Skeletal muscle tissue (tissue), 4 donors: ENCODE data around the gene STX8. TPM values are rescaled to one million over a fixed set of nuclear protein-coding genes. Genes with fewer than 3 reads are reported as not detected.

Experiments used
- H3K27ac ChIP-seq: one replicate; pipeline ENCODE4 v1.7.0; 2013; ENCODE audit warnings: mild to moderate bottlenecking, low read depth, low read length, inconsistent platforms
- H3K27me3 ChIP-seq, 3 donors: one replicate each; pipeline ENCODE4 v1.7.0; 2013; ENCODE audit warnings: low read length in 3 of 3; ENCODE audit not compliant: control insufficient read depth in 3 of 3, insufficient read depth in 3 of 3
- H3K36me3 ChIP-seq, 3 donors: one replicate each; pipeline ENCODE4 v1.7.0; 2013; ENCODE audit warnings: low read length in 3 of 3; ENCODE audit not compliant: control insufficient read depth in 3 of 3, insufficient read depth in 3 of 3
- H3K4me1 ChIP-seq, 3 donors: one replicate each; pipeline ENCODE4 v1.7.0; 2013; ENCODE audit warnings: low read length in 3 of 3, mild to moderate bottlenecking in 3 of 3; ENCODE audit not compliant: control insufficient read depth in 3 of 3, insufficient read depth in 3 of 3
- H3K4me3 ChIP-seq, 3 donors: one replicate each; pipeline ENCODE4 v1.7.0; 2013; ENCODE audit warnings: low read length in 3 of 3
- H3K9ac ChIP-seq, 3 donors: one replicate each; pipeline ENCODE4 v1.7.0; 2013; ENCODE audit warnings: low read length in 3 of 3, mild to moderate bottlenecking in 3 of 3, moderate library complexity in 2 of 3, low read depth in 1 of 3
- H3K9me3 ChIP-seq, 3 donors: one replicate each; pipeline ENCODE4 v1.7.0; 2013; ENCODE audit warnings: low read length in 3 of 3; ENCODE audit not compliant: control insufficient read depth in 3 of 3
- total RNA-seq: library from RNA; depleted of rRNA; stranded (reverse); fragments of >200 nt; gene quantifications from one replicate; pipeline ENCODE4 v1.2.3, GENCODE V29; 2014
- donor health status: Osteomylitis.

The STX8 gene
- total RNA-seq, 1 donor from 2014 or later, result 68.4 TPM

DNA sequence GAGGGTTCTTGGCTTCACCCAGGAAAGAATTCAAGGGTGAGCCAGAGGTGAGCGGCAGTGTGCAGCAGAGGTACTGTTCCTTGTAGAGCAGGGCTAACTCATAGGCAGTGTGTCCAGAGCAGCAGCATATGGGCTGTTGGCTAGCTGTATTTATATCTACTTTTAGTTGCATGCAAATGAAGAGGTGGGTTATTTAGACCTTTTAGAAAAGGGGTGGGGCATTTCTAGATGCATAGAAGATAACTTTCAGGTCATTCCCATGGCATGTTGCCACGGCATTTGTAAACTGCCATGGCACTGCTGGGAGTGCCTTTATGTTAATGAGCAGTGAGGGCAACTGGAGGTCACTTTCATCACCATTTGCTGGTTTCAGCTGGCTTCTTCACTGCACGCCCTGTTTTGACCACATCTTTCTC is 141.0 kb downstream of the STX8 start:
- Histone ChIP-seq H3K36me3 (no peaks in the 10 kb centered on the region), H3K4me1 (peaks cover 13 to 17% (median 14%) of the 10 kb centered on the region in 3 donors), H3K9ac (no peak overlapping the region), H3K27me3 (no peaks in the 10 kb centered on the region), H3K4me3 (no peak overlapping the region), H3K27ac (no peak overlapping the region), H3K9me3 (no peaks in the 10 kb centered on the region)

- H3K4me3 ChIP-seq, result no peak overlapping the region
- H3K27ac ChIP-seq, result peak overlapping the region; percentile 34
- H3K9ac ChIP-seq, result no peak overlapping the region
Measured at GRCh38 chr17:9432934-9433421, 142.6 kb downstream of the STX8 start.

DNA sequence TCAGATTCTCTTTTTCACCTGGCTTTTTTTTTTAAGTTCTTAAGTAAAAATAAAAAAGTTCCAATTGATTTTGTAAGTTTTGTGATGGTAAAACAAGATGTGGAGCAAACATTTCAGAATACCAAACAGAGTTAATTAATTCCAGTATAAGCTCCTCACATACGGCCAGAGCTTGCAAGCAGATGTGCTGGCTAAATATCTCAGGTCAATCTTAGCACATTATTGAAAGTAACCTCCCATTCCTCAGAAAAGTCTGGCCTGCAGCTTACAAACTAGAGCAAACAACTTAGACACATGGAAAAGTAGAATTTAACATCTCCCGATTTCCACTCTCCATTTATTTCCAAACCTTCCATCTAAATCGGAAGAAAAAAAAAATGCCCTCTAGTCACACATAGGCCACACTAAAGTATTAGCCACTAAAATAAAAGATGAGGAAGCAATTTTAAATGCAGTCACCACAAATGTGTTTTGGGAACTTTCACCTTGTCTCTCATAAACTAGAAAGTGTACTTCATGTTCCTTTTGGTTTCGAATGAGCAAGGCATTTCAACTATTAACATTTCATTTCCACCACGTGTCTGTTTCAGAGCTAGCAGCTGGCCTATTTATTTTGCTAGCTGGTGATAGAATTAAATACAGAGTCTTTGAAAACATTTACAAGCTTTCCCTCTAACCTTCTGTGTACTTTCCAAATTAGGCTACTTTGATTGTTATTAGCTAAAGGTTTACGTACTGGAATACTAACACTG is 143.3 kb downstream of the STX8 start:
- Histone ChIP-seq H3K9me3 (no peaks in the 10 kb centered on the region), H3K4me1 (peaks cover 20 to 21% (median 21%) of the 10 kb centered on the region in 3 donors), H3K36me3 (no peaks in the 10 kb centered on the region), H3K27ac (peak overlapping the region; percentile 34), H3K9ac (no peak overlapping the region), H3K4me3 (no peak overlapping the region), H3K27me3 (no peaks in the 10 kb centered on the region)

More at GRCh38 chr17:9432934-9433421, 142.6 kb downstream of the STX8 start:
- no peaks in the 10 kb centered on the region for H3K27me3 ChIP-seq
- no peaks in the 10 kb centered on the region for H3K9me3 ChIP-seq
- no peaks in the 10 kb centered on the region for H3K36me3 ChIP-seq
- peaks cover 14 to 17% (median 15%) of the 10 kb centered on the region in 3 donors for H3K4me1 ChIP-seq

DNA sequence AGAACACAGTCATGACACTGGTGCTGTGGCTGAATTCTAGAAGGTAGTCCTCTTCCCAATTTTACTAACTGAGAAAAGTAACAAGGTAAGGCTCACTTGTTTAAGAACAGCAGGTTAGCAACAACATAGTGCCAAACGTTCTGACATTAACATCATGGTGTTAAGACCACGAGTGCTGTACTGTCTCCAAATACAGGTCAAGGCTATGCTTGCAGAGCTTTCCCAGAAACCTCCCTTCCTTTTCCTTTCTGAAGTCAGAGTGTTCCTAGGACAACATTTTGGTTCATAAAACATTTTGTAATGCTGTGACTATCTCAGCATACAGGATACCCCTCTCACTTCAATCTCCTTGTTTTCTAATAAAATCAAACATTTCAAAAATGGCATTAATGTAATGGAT is 144.0 kb downstream of the STX8 start:
- H3K27me3 ChIP-seq, result no peaks in the 10 kb centered on the region
- no peaks in the 10 kb centered on the region for H3K36me3 ChIP-seq
- H3K4me3 ChIP-seq, result no peak overlapping the region
- H3K27ac ChIP-seq, result no peak overlapping the region
- H3K4me1 ChIP-seq, result peaks cover 24 to 26% (median 25%) of the 10 kb centered on the region in 3 donors
- H3K9me3 ChIP-seq, result no peaks in the 10 kb centered on the region
- H3K9ac ChIP-seq, result no peak overlapping the region

GRCh38 chr17:9427465-9428315 is 147.9 kb downstream of the STX8 start:
- peak overlapping the region in 2 of 3 donors; percentile 35 to 45 for H3K4me3 ChIP-seq
- H3K27me3 ChIP-seq, result no peaks in the 10 kb centered on the region
- no peaks in the 10 kb centered on the region for H3K9me3 ChIP-seq
- peak overlapping the region in 2 of 3 donors; percentile 60 to 76 for H3K9ac ChIP-seq
- peak overlapping the region; percentile 68 for H3K27ac ChIP-seq
- H3K4me1 ChIP-seq, result peaks cover 9 to 17% (median 16%) of the 10 kb centered on the region in 3 donors
- H3K36me3 ChIP-seq, result no peaks in the 10 kb centered on the region

GRCh38 chr17:9424071-9424640 is 151.5 kb downstream of the STX8 start:
- H3K9ac ChIP-seq, result no peak overlapping the region

GRCh38 chr17:9421525-9421924 is 154.1 kb downstream of the STX8 start:
- Histone ChIP-seq H3K27me3 (no peaks in the 10 kb centered on the region), H3K4me3 (no peak overlapping the region), H3K9ac (no peak overlapping the region), H3K9me3 (no peaks in the 10 kb centered on the region), H3K27ac (no peak overlapping the region), H3K4me1 (peaks cover 4 to 12% (median 5%) of the 10 kb centered on the region in 3 donors), H3K36me3 (no peaks in the 10 kb centered on the region)

More at GRCh38 chr17:9424071-9424640, 151.5 kb downstream of the STX8 start:
- no peaks in the 10 kb centered on the region for H3K36me3 ChIP-seq
- H3K9me3 ChIP-seq, result no peaks in the 10 kb centered on the region
- no peak overlapping the region for H3K27ac ChIP-seq
- H3K27me3 ChIP-seq, result no peaks in the 10 kb centered on the region
- H3K4me3 ChIP-seq, result no peak overlapping the region
- peaks cover 15 to 21% (median 15%) of the 10 kb centered on the region in 3 donors for H3K4me1 ChIP-seq

GRCh38 chr17:9419932-9420453 is 155.6 kb downstream of the STX8 start:
- Histone ChIP-seq H3K4me1 (peaks cover 4 to 12% (median 5%) of the 10 kb centered on the region in 3 donors), H3K27me3 (no peaks in the 10 kb centered on the region), H3K27ac (no peak overlapping the region), H3K9me3 (no peaks in the 10 kb centered on the region), H3K4me3 (no peak overlapping the region), H3K36me3 (no peaks in the 10 kb centered on the region), H3K9ac (no peak overlapping the region)

- peaks cover 2 to 7% (median 3%) of the 10 kb centered on the region in 3 donors for H3K4me1 ChIP-seq
- no peaks in the 10 kb centered on the region for H3K36me3 ChIP-seq
- H3K9me3 ChIP-seq, result no peaks in the 10 kb centered on the region
- no peak overlapping the region for H3K4me3 ChIP-seq
- no peak overlapping the region for H3K27ac ChIP-seq
- H3K27me3 ChIP-seq, result no peaks in the 10 kb centered on the region
- H3K9ac ChIP-seq, result no peak overlapping the region
Measured at GRCh38 chr17:9414471-9414870, 161.1 kb downstream of the STX8 start.
